ENCODE results near the gene HOXC10. TPM values are rescaled to one million over a fixed set of nuclear protein-coding genes. Genes with fewer than 3 reads are reported as not detected.

Gene HOXC10
- total and polyA plus RNA-seq, 4 experiments from 2014 or later = not detected

DNA sequence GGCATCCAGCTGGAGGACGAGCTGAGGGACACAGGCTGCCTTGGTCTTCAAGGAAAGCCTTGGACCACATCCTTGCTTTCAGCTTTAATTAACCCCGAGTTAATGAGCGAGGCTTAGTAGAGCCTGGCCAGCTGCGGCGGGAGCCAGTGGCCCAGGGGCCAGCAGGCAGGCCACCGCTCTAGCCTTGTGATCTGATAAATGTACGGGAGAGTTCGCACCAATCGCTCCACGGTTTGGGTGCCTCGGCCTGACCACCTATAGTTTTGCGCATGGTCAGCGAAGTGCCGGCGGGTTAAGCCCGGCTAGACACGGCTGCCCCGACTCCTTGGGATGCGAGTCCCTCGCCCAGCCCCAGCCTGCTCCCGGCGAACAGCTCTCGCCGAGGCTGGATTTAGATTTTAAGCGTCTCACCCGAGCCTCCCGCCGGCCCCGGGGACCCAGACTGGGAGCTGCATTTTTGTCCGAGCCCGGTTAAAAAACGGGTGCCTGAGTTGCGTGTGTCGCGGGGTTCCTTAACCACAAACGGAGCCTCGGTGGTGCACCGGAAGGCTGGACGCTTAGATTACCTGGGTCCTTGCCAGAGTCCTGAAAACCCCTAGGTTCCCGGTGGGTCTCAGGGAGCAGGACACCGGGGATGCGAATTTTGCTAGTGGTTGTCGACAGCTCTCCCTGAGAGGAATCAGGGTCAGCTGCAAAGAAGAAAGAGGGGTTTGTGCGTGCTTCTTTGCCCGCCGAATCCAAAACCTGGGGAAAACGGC lies 33.2 kb upstream of the HOXC10 start:
- Mint-ChIP-seq H3K27ac (peak overlapping the region in 5 of 7 donors; percentile 60 to 89 (median 80)), H3K4me1 (peaks cover 6 to 53% (median 22%) of the 10 kb centered on the region in 4 donors), H3K36me3 (no peaks in the 10 kb centered on the region), H3K27me3 (peaks cover 70 to 81% of the 10 kb centered on the region in 2 donors), H3K9me3 (peaks cover 0 to 42% (median 2%) of the 10 kb centered on the region in 8 donors), H3K4me3 (peak overlapping the region in 4 of 8 donors; percentile 21 to 49 (median 42))
- Histone ChIP-seq H3K4me3 (ENCODE audit: low read length in 2 of 2) (no peak overlapping the region), H3K4me1 (ENCODE audit: insufficient read depth, low read length) (peaks cover 22% of the 10 kb centered on the region), H3K9me3 (ENCODE audit: control insufficient read depth in 1 of 2, low read length in 2 of 2) (no peaks in the 10 kb centered on the region), H3K36me3 (ENCODE audit: insufficient read depth, low read length) (no peaks in the 10 kb centered on the region), H3K27me3 (ENCODE audit: insufficient read depth, low read length) (peaks cover 86% of the 10 kb centered on the region), H3K27ac (ENCODE audit: low read depth, low read length) (no peak overlapping the region)
- ChIA-PET CTCF (ENCODE audit: partially characterized antibody) (no interaction called here), POLR2A (ENCODE audit: partially characterized antibody) (no interaction called here)
- DNase-seq = no peak
- intact Hi-C loops (cut with micrococcal nuclease) = loop anchor here (2.0 to 5.0 kb wide), 2 partner anchors 23 to 36 kb away; partner anchors contain the start of genes HOTAIR and HOXC10

DNA sequence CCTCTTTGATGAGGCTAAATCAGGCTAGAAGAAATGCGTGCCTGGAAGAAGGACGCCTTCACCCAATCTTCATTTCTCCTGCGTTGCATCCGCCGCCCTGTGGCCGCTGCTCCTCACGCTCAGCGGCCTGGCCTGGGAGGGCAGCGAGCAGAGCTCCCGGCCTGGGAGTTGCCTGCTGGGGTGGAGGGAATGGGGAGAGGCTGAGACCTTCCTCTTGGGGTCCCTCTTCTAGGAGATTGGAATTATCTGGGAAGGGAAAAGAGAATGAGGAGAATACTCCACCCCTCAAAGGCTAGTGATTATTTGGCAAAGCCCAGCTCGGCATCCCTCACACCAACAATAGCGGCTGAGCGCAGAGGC lies 32.6 kb upstream of the HOXC10 start:
- H3K27me3 Mint-ChIP-seq = peaks cover 72 to 83% of the 10 kb centered on the region in 2 donors
- H3K4me1 Mint-ChIP-seq = peaks cover 6 to 58% (median 26%) of the 10 kb centered on the region in 4 donors
- H3K4me3 Mint-ChIP-seq = peak overlapping the region in 4 of 8 donors; percentile 28 to 58 (median 42)
- H3K27ac Mint-ChIP-seq = peak overlapping the region in 3 of 7 donors; percentile 73 to 89 (median 85)
- Histone ChIP-seq H3K4me3 (ENCODE audit: low read length in 2 of 2) (no peak overlapping the region), H3K4me1 (ENCODE audit: insufficient read depth, low read length) (peaks cover 25% of the 10 kb centered on the region), H3K27me3 (ENCODE audit: insufficient read depth, low read length) (peaks cover 89% of the 10 kb centered on the region), H3K36me3 (ENCODE audit: insufficient read depth, low read length) (no peaks in the 10 kb centered on the region), H3K27ac (ENCODE audit: low read depth, low read length) (no peak overlapping the region), H3K9me3 (ENCODE audit: control insufficient read depth in 1 of 2, low read length in 2 of 2) (no peaks in the 10 kb centered on the region)
- ChIA-PET CTCF (ENCODE audit: partially characterized antibody) (no interaction called here), POLR2A (ENCODE audit: partially characterized antibody) (no interaction called here)
- no peak for DNase-seq
- intact Hi-C loops (cut with micrococcal nuclease) = loop anchor here (2.0 to 5.0 kb wide), 2 partner anchors 22 to 35 kb away; partner anchors contain the start of genes HOTAIR and HOXC10
- H3K9me3 Mint-ChIP-seq = peaks cover 0 to 42% (median 2%) of the 10 kb centered on the region in 8 donors
- no peaks in the 10 kb centered on the region for H3K36me3 Mint-ChIP-seq

DNA sequence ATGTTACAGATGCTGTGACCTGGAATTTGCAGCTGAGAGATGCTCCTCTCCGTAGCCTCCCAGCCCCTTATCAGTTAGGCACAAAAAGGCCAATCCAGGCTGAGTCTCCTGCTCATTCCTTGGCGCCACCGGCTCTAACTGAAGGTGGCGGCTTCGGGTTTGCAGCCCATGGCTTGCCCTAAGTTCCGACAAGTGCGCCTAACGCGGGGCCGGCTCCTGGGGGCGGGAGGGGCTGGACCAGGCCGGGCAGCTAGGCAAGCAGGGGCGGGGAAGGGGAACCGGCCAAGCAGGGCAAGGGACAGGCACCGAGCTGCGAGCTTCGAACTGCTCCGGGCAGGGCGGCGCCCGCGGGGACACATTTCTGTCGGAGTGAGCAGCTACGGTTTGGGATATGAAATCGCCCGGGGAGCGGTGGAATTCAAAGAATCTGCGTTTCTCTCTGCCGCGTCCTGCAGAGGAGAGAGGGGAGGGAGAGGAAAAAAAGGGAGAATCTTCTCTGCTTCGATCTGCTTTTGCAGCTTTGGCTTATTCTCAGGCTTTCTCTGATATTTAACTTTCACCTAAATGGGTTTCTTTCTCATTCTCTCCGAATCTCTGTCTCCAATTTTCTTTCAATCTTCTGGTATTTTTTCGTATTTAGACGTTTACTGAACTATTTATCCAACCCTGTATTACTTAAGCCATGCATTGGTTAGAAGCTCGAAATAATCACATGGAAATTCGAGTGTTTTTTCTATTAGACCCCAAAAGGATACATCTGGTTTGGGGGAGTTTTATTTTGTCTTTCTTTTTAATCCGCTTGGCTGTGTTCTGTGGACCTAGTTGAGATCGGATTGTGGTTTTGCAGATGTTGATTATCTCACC lies 31.8 kb upstream of the HOXC10 start:
- H3K36me3 ChIP-seq (ENCODE audit: insufficient read depth, low read length) = no peaks in the 10 kb centered on the region
- CTCF ChIA-PET (ENCODE audit: partially characterized antibody) = no interaction called here
- H3K36me3 Mint-ChIP-seq = no peaks in the 10 kb centered on the region
- intact Hi-C loops (cut with micrococcal nuclease) = loop anchor here (2.0 to 5.0 kb wide), 2 partner anchors 22 to 34 kb away; partner anchors contain the start of genes HOTAIR and HOXC10
- peaks cover 6 to 62% (median 26%) of the 10 kb centered on the region in 4 donors for H3K4me1 Mint-ChIP-seq
- H3K27ac Mint-ChIP-seq = peak overlapping the region in 4 of 7 donors; percentile 12 to 90 (median 79)
- H3K27me3 Mint-ChIP-seq = peaks cover 71 to 82% of the 10 kb centered on the region in 2 donors
- peaks cover 25% of the 10 kb centered on the region for H3K4me1 ChIP-seq (ENCODE audit: insufficient read depth, low read length)
- DNase-seq = no peak
- H3K27ac ChIP-seq (ENCODE audit: low read depth, low read length) = no peak overlapping the region
- H3K4me3 Mint-ChIP-seq = peak overlapping the region in 4 of 8 donors; percentile 28 to 58 (median 48)
- peaks cover 0 to 43% (median 2%) of the 10 kb centered on the region in 8 donors for H3K9me3 Mint-ChIP-seq
- POLR2A ChIA-PET (ENCODE audit: partially characterized antibody) = no interaction called here
- H3K9me3 ChIP-seq (ENCODE audit: control insufficient read depth in 1 of 2, low read length in 2 of 2) = no peaks in the 10 kb centered on the region
- peaks cover 89% of the 10 kb centered on the region for H3K27me3 ChIP-seq (ENCODE audit: insufficient read depth, low read length)
- H3K4me3 ChIP-seq (ENCODE audit: low read length in 2 of 2) = no peak overlapping the region

DNA sequence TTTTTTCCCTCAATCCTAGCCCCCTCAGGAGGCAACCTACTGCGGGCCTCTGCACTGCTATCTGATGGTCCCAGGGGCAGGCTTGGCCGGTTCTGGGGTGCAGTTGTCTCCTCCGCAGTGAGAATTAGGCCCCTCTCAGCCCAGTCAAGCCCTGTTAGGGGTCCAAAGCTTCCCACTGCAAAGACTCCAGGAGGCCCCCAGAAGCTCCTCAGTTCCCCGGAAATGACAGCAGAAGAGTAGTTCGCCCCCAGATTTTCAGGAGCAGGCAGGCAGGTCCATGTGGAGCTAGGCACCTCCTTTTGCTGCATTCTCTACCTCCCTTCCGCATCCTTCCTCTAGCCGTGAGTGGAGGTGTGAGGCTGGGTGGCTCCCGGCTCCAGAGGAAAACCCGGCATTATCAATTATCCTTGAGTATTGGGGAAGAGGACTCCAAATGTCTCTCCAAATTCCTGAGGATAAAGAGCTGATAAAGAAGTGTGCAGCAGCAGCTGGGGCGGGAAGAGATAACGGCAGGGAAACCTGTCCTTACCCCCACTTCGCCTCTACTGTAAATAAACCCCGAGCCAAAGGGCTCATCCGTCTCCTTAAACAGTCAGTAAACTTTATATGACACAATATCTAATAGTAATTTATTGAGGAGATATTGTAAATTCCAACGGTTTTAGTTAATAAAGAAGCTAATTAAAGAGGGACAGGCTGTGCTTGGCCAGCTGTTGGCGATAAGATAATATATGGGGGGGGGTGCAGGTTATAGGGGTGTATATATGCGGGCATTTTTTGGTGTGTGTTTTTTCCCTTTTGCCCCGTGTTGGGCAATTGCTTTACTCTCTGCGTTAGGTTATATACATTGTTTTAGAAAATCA lies 30.9 kb upstream of the HOXC10 start:
- Histone ChIP-seq H3K9me3 (ENCODE audit: control insufficient read depth in 1 of 2, low read length in 2 of 2) (no peaks in the 10 kb centered on the region), H3K4me1 (ENCODE audit: insufficient read depth, low read length) (peaks cover 25% of the 10 kb centered on the region), H3K36me3 (ENCODE audit: insufficient read depth, low read length) (no peaks in the 10 kb centered on the region), H3K27ac (ENCODE audit: low read depth, low read length) (no peak overlapping the region), H3K4me3 (ENCODE audit: low read length in 2 of 2) (no peak overlapping the region), H3K27me3 (ENCODE audit: insufficient read depth, low read length) (peaks cover 95% of the 10 kb centered on the region)
- intact Hi-C loops (cut with micrococcal nuclease) = loop anchor here (2.0 to 5.0 kb wide), 2 partner anchors 21 to 33 kb away; partner anchors contain the start of genes HOTAIR and HOXC10
- Mint-ChIP-seq H3K27me3 (peaks cover 69 to 80% of the 10 kb centered on the region in 2 donors), H3K4me3 (peak overlapping the region in 5 of 8 donors; percentile 2 to 62 (median 57)), H3K4me1 (peaks cover 6 to 67% (median 26%) of the 10 kb centered on the region in 4 donors), H3K36me3 (no peaks in the 10 kb centered on the region), H3K9me3 (peaks cover 0 to 46% (median 2%) of the 10 kb centered on the region in 8 donors), H3K27ac (peak overlapping the region in 5 of 7 donors; percentile 18 to 80 (median 61))
- ChIA-PET POLR2A (ENCODE audit: partially characterized antibody) (no interaction called here), CTCF (ENCODE audit: partially characterized antibody) (interaction anchor here (0.6 kb wide), 1 partner anchor 19 kb away, joined by 3 read pairs; no protein-coding TSS in a partner anchor)
- no peak for DNase-seq

DNA sequence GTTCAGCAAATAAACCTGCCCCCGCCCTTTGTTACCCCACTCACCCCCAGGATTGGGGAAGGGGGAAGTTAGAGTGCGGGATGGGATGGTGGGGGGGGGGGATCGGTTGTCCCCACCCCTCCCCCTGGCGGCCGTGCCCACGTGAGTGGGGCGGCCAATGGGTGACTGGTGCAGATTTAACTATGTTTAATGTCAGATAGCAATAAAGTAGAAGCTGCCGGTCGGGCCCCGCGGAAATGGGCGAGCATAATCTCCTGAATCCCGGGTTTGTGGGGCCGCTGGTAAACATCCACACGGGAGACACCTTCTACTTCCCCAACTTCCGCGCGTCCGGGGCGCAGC lies 30.3 kb upstream of the HOXC10 start, which contains the start of gene HOXC12:
Gene HOXC12 (plus strand): TSS at position 210 of the 342 bp plus-strand sequence. CDS start 27 bp downstream, at position 237.
- Histone ChIP-seq H3K9me3 (ENCODE audit: control insufficient read depth in 1 of 2, low read length in 2 of 2) (no peaks in the 10 kb centered on the region), H3K27ac (ENCODE audit: low read depth, low read length) (no peak within 1 kb of the TSS), H3K36me3 (ENCODE audit: insufficient read depth, low read length) (no peaks in the 10 kb centered on the region), H3K27me3 (ENCODE audit: insufficient read depth, low read length) (peaks cover 95% of the 10 kb centered on the region), H3K4me1 (ENCODE audit: insufficient read depth, low read length) (peaks cover 25% of the 10 kb centered on the region), H3K4me3 (ENCODE audit: low read length in 2 of 2) (no peak within 1 kb of the TSS)
- no peak for DNase-seq
- intact Hi-C loops (cut with micrococcal nuclease) = loop anchor here (5.0 kb wide), 1 partner anchor 33 kb away; the partner anchor contains the start of gene HOXC10
- H3K4me1 Mint-ChIP-seq = peaks cover 6 to 67% (median 26%) of the 10 kb centered on the region in 4 donors
- peaks cover 72 to 80% of the 10 kb centered on the region in 2 donors for H3K27me3 Mint-ChIP-seq
- no peaks in the 10 kb centered on the region for H3K36me3 Mint-ChIP-seq
- H3K4me3 Mint-ChIP-seq = peak within 1 kb of the TSS in 6 of 8 donors; percentile 2 to 62 (median 44)
- CTCF ChIA-PET (ENCODE audit: partially characterized antibody) = interaction anchor here (0.6 kb wide), 1 partner anchor 20 kb away, joined by 3 read pairs; no protein-coding TSS in a partner anchor
- H3K27ac Mint-ChIP-seq = peak within 1 kb of the TSS in 5 of 7 donors; percentile 18 to 84 (median 61)
- POLR2A ChIA-PET (ENCODE audit: partially characterized antibody) = no interaction called here
- peaks cover 0 to 46% (median 2%) of the 10 kb centered on the region in 8 donors for H3K9me3 Mint-ChIP-seq

DNA sequence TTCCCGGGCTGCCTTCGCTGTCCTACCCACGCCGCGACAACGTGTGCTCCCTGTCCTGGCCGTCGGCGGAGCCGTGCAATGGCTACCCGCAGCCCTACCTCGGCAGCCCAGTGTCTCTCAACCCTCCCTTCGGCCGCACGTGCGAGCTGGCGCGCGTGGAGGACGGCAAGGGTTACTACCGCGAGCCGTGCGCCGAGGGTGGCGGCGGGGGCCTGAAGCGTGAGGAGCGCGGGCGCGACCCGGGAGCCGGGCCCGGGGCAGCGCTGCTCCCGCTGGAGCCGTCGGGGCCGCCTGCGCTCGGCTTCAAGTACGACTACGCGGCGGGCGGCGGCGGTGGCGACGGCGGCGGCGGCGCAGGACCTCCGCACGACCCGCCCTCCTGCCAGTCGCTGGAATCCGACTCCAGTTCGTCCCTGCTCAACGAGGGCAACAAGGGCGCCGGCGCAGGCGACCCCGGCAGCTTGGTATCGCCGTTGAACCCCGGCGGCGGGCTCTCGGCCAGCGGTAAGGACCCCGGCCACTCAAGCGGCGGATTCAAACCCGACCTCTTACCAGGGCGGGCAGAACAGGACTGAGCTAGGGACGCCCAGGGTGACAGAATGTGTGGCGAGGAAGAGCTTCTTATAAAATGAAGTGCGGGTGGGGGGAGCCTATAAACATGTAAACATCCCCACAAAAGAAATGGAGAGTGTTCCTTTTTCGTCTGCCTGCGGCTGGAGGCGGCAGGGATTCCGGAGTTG lies 29.7 kb upstream of the HOXC10 start:
- H3K36me3 ChIP-seq (ENCODE audit: insufficient read depth, low read length) = no peaks in the 10 kb centered on the region
- Mint-ChIP-seq H3K27me3 (peaks cover 72 to 80% of the 10 kb centered on the region in 2 donors), H3K27ac (peak overlapping the region in 3 of 7 donors; percentile 36 to 84 (median 57)), H3K4me3 (peak overlapping the region in 1 of 8 donors; percentile 62), H3K4me1 (peaks cover 6 to 62% (median 27%) of the 10 kb centered on the region in 4 donors), H3K9me3 (peaks cover 0 to 50% (median 3%) of the 10 kb centered on the region in 8 donors), H3K36me3 (no peaks in the 10 kb centered on the region)
- H3K4me3 ChIP-seq (ENCODE audit: low read length in 2 of 2) = no peak overlapping the region
- CTCF ChIA-PET (ENCODE audit: partially characterized antibody) = no interaction called here
- H3K27me3 ChIP-seq (ENCODE audit: insufficient read depth, low read length) = peaks cover 95% of the 10 kb centered on the region
- DNase-seq = no peak
- POLR2A ChIA-PET (ENCODE audit: partially characterized antibody) = no interaction called here
- intact Hi-C loops (cut with micrococcal nuclease) = no loop called here
- H3K4me1 ChIP-seq (ENCODE audit: insufficient read depth, low read length) = peaks cover 25% of the 10 kb centered on the region
- H3K9me3 ChIP-seq (ENCODE audit: control insufficient read depth in 1 of 2, low read length in 2 of 2) = no peaks in the 10 kb centered on the region
- H3K27ac ChIP-seq (ENCODE audit: low read depth, low read length) = no peak overlapping the region

All from CD4-positive, alpha-beta memory T cell (primary cell).